A549 (cell line): Measurements from ENCODE around the gene DACT3.
"Not testable (repeated sequence)": the region's sequence is repeated elsewhere in the genome, so short reads cannot be mapped to it uniquely, and the experiment has no call there.

Experiments used
- CHD2 ChIP-seq: fragments of 150-350 bp; IDR thresholded peaks from 2 replicates; pipeline ENCODE4 v1.6.1; 2014; ENCODE audit warnings: low read length; ENCODE audit not compliant: partially characterized antibody
- CTCF ChIP-seq: fragments of >200 bp; sonication (Bioruptor Twin); formaldehyde crosslinking; IDR thresholded peaks from 3 replicates; pipeline ENCODE4 v1.5.1; 2016
- EP300 ChIP-seq, 2 experiments: fragments of >200 bp; sonication (Bioruptor Twin); formaldehyde crosslinking; IDR thresholded peaks; 2 replicates in 1 of 2; 3 replicates in 1 of 2; pipeline ENCODE4 v1.6.1; 2016 to 2017
- POLR2A ChIP-seq: IDR thresholded peaks from 2 replicates; pipeline ENCODE4 v1.6.1; 2012; ENCODE audit warnings: mild to moderate bottlenecking, low read length

GRCh38 chr19:46628970-46629369, 32.0 kb downstream of the DACT3 start:
- not testable (repeated sequence) for TF ChIP-seq CTCF; CHD2; POLR2A; EP300 (IDR thresholded peaks at IDR 0.05)
